SK-N-SH (cell line): ENCODE measurements around the gene PLCG2.

Experiments
- CHD2 ChIP-seq: fragments of 150-350 bp; IDR thresholded peaks from 2 replicates; pipeline ENCODE4 v1.6.1; 2018; ENCODE audit warnings: low read length; ENCODE audit not compliant: partially characterized antibody
- CTCF ChIP-seq: fragments of 200-600 bp; sonication (generic); IDR thresholded peaks from 2 replicates; pipeline ENCODE4 v1.6.1; 2017; ENCODE audit warnings: antibody characterized with exemption, mild to moderate bottlenecking, moderate library complexity
- EP300 ChIP-seq, 2 experiments: IDR thresholded peaks; 2 replicates each; pipeline versions ENCODE4 v1.4.0 to v1.6.1; 2012; ENCODE audit warnings: borderline replicate concordance in 1 of 2, low read depth in 1 of 2, low read length in 1 of 2
- EZH2phosphoT487 ChIP-seq: fragments of 200-600 bp; sonication (generic); IDR thresholded peaks from 2 replicates; pipeline ENCODE4 v1.6.1; 2017; ENCODE audit warnings: low read depth, mixed run types, mild to moderate bottlenecking, antibody characterized with exemption, moderate library complexity, borderline replicate concordance
- FOSL2 ChIP-seq: IDR thresholded peaks from 2 replicates; pipeline ENCODE4 v1.4.0; 2012; ENCODE audit warnings: low read depth, mild to moderate bottlenecking, moderate library complexity, borderline replicate concordance
- MAX ChIP-seq: IDR thresholded peaks from 2 replicates; pipeline ENCODE4 v1.4.0; 2012; ENCODE audit warnings: low read depth
- MEF2A ChIP-seq: IDR thresholded peaks from 2 replicates; pipeline ENCODE4 v1.4.0; 2012; ENCODE audit warnings: low read depth, borderline replicate concordance
- POLR2AphosphoS5 ChIP-seq: IDR thresholded peaks from 2 replicates; pipeline ENCODE4 v1.6.1; 2012; ENCODE audit warnings: low read depth, low read length
- RFX5 ChIP-seq: IDR thresholded peaks from 2 replicates; pipeline ENCODE4 v1.6.1; 2012; ENCODE audit warnings: mild to moderate bottlenecking, improper control_type of control experiment, low read length
- SIN3A ChIP-seq: IDR thresholded peaks from 2 replicates; pipeline ENCODE4 v1.6.1; 2012; ENCODE audit warnings: low read depth, mild to moderate bottlenecking, low read length, moderate library complexity, borderline replicate concordance
- SMC3 ChIP-seq: IDR thresholded peaks from 2 replicates; pipeline ENCODE4 v1.6.1; 2012; ENCODE audit warnings: low read depth, low read length, improper control_type of control experiment
- TAF1 ChIP-seq: IDR thresholded peaks from 2 replicates; pipeline ENCODE4 v1.6.1; 2012; ENCODE audit warnings: low read depth, mild to moderate bottlenecking, low read length, moderate library complexity, borderline replicate concordance
- USF2 ChIP-seq: fragments of 150-350 bp; IDR thresholded peaks from 2 replicates; pipeline ENCODE4 v1.6.1; 2017; ENCODE audit warnings: antibody characterized with exemption, low read length, low read depth, borderline replicate concordance
- YY1 ChIP-seq: IDR thresholded peaks from 2 replicates; pipeline ENCODE4 v1.4.0; 2012; ENCODE audit warnings: low read depth, mild to moderate bottlenecking

- TF ChIP-seq CTCF (no peak), YY1 (no peak), RFX5 (no peak), POLR2AphosphoS5 (no peak), TAF1 (no peak), EZH2phosphoT487 (no peak), CHD2 (no peak), MAX (no peak), SMC3 (no peak), EP300 (IDR thresholded peaks at IDR 0.05; ENCODE audit: borderline replicate concordance in 1 of 2, low read depth in 1 of 2, low read length in 1 of 2) (no peak), USF2 (no peak), SIN3A (no peak), MEF2A (no peak), FOSL2 (no peak)
Observed at GRCh38 chr16:81734632-81735434, 44.3 kb upstream of the PLCG2 start.
